T-helper 9 cell (primary cell): ENCODE results near the gene AP5B1.

Experiments used
- DNase-seq: peaks from one replicate; pipeline ENCODE4 v3.0.0-alpha.2; 2020

Gene AP5B1

GRCh38 chr11:65801153-65801987 is 20.6 kb upstream of the AP5B1 start:
- no peak for DNase-seq

- DNase-seq = no peak
Measured at GRCh38 chr11:65798882-65799281, 18.1 kb upstream of the AP5B1 start.

- no peak for DNase-seq
Measured at GRCh38 chr11:65797711-65798110, 16.9 kb upstream of the AP5B1 start.

GRCh38 chr11:65796726-65797601 is 16.2 kb upstream of the AP5B1 start:
- no peak for DNase-seq

DNA sequence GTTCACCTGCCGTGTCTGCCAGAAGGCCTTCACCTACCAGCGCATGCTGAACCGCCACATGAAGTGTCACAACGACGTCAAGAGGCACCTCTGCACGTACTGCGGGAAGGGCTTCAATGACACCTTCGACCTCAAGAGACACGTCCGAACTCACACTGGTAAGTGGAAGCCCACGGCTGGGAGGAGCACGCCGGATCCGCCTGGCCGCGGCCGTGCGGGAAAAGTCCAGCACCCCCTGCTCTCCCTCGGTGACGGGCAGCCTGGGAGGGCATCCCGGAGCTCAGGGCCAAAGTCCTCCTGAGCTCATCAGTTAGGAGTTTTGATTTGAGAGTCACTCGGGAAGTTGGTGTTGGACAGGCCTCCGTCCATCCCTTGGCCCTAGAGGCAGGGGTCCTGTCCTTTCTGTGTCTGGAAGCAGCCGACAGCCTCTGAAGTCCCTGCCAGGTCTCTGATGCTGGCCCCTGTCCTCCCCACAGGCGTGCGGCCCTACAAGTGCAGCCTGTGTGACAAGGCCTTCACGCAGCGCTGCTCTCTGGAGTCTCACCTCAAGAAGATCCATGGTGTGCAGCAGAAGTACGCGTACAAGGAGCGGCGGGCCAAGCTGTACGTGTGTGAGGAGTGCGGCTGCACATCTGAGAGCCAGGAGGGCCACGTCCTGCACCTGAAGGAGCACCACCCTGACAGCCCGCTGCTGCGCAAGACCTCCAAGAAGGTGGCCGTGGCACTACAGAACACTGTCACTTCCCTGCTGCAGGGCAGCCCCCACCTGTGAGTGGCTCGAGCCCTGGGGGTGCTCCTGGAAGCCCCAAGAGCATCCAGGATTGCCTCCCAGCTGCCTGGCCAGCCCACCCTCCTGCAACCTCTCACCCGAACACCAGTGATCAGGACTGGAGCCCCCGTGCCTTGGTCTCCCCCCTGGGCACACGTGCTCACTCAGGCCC is 14.1 kb upstream of the AP5B1 start:
- no peak for DNase-seq

DNA sequence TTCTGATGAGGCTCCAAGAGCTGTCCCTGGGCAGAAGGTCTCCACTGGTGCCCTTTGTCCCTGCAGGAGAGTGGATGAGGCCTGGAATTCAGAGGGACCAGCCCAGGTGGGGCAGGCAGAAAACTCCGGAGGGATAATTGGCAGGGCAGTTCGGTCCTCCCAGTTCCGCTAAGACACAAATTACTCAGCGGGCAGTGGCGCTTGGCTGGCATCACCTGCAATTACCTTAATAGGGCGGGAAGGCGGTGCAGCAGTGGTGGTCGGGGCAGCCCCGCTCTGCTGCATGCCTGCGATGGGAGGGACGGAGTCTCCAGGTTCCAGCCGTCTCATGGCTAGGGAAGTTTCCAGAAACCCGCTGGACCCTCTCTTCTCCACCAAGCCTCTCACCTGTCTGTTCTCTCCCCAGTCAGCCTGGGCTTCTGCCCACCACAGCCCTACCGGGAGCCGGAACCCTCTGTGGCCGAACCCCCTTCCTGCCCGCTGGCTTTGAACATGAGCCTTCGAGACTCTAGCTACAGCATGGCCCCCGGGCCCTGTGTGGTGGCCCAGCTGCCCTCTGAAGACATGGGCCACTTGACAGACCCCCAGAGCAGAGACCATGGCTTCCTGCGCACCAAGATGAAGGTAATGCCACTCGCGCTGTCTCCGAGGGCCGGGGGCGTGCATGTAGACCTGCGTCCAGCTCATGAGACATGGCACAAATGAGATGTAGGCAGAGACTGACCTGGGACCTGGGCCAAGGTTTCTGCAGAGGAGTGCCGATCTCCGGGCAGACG is 13.0 kb upstream of the AP5B1 start:
- DNase-seq = no peak

- DNase-seq = no peak
Measured at GRCh38 chr11:65793144-65793581, 12.4 kb upstream of the AP5B1 start.

DNA sequence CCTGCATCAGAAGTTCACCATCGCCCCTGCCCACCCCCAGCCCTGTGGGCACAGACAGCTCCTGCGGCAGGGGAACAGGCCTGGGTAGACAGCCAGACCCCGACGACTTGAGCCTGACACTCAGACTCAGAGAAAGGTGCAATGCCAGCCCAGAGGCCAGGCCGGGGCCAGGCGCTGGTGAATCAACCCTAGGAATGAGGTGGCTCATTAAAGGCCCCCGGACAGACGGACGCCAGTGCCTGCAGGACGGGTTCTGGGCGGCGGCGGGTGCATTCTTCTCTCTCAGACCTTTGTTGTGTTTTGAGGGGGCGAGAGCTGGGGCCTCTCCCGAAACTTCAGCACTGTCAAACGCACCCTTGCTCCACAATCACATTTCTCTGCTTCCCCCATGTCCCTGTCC is 11.7 kb upstream of the AP5B1 start:
- DNase-seq = no peak

- no peak for DNase-seq
Measured at GRCh38 chr11:65791719-65792213, 11.0 kb upstream of the AP5B1 start.

DNA sequence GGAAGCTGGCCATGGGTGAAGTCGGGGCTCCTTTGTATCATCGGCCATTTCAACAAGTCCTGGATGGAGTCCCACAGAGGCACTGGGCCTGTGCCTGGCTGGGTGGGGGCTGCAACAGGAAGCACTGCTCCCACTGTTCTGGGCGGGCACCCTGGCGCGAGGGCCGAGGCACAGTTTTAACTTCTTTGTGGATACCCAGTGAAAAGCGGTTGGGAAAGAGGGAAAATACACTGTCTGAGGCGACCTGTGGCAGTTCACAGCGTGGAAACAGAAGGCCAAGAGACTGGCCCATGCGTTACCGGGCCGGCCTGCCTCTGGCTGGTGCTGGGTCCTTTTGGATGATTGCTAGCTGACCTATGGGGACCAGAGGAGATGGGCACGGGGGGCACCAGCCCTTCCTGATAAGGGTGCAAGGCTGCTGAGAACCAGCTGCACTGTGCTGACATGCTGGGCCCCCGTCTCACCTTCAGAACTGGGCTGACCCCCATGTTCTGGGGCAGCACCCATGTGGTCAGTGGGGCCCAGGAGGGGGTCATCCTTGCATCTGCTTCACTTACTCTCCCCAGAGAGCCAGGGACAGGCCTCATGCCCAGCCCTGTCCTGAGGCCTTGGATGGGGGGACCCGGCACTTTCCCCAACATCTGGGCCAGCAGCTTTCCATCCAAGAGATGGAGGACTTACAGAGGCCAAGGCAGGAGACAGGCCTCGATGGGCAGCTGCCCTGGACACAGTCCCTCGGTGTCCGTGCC is 10.3 kb upstream of the AP5B1 start:
- DNase-seq = no peak

- DNase-seq = no peak
Measured at GRCh38 chr11:65790104-65790901, 9.5 kb upstream of the AP5B1 start.

DNA sequence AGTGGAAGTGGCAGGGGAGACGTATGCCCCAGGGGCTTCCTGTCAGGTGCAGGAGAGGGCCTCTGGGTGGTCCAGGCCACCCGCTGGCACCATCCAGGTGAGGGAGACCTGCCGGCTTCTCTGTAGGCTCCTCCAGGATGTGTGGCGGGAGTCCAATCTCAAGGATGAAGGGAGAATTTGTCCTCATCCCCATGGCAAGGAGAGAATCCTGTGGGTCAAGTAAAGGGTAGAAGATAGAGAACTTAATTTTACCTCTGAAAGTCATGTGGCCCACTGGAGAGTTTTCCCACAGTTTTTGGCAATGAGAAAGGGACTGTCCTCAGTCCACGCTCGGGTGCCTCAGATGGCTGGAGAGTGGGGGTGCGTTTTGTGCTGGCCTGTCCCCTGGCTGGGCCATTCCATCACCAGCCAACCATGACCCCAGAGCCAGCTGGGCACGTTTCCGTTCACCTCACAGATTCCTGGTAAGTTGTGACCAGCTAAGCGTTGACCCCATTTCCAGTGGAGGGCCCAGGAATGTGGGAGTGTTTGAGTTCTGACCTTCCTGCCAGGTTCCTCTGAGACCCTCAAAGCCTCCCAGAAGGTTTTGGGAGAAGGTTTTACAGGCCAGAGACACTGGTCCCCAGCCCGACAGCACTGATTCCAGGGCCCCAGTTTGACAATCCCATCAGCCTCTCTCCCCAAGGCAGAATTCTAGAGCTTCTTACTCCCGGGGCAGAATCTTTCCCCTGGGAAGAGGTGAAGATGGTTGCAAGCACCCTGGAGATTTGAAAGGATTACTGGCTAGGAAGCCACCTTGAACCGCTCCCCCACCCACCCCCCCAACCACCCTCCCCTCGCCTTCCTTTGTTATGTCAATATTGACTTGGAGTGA is 8.7 kb upstream of the AP5B1 start:
- DNase-seq = no peak

DNA sequence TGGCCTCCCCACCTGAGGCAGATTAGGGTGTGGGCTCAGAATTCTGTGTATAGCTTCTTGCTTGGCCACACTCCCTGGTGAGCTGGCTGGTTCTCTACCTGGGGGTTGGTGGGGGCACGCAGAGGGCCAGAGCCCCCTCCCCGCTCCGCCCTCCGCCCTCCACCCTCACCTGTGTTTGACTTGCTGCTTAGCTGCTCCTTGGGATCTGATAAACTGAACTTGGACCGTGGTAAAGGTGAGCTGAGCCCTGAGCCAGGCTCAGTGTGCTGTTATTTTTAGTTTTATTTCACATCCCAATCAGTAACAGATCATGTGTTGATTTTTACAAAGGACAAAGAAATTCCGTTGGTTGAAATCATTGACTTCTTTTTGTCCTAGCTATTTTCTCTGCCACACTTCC is 8.0 kb upstream of the AP5B1 start:
- DNase-seq = no peak

DNA sequence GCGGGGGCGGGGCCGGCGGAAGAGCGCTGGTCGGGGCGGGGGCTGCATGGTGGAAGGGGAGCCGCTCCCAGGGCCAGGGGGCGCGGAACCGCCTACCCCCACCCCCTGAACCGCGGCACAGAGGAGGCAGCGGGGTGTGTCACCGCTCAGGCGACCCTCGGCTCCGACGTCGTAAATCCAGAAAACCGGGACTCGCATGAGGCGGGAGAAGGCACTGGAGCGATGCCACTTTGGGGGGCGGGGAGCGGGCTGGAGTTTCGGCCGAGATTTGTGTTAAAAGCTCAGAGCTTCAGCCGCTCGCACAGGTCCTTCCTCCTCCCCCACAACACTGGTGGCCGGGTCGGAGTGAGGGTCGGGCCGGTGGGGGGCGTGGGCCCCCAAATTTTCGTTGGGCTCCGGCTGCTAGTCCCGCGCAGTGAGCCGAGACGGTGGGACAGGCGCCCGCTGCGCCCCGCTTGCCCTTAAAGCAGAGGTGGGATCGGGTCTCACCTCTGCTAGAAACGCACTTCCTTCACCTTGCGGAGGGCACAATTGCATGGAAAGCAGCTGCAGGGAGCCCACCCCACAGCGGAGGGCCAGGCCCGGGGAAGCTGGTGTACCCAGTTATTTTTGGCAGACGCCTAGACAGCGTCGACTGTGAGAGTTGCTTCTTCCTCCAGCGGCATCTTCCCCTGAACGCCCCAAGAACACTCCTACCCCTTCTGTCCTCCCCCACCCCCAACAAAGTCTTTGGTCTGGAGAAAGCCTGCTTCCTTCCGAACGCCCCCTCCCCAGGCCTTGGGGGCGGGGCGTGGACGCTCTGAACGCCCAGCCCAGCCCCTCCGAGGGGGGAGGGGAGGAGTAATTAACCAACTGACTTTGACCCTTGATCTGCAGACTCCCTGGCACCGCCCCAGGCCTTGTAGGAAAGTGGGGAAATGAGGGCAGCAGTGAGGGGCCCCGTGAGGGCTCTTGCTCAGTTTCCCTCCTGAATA is 7.2 kb upstream of the AP5B1 start:
- no peak for DNase-seq

DNA sequence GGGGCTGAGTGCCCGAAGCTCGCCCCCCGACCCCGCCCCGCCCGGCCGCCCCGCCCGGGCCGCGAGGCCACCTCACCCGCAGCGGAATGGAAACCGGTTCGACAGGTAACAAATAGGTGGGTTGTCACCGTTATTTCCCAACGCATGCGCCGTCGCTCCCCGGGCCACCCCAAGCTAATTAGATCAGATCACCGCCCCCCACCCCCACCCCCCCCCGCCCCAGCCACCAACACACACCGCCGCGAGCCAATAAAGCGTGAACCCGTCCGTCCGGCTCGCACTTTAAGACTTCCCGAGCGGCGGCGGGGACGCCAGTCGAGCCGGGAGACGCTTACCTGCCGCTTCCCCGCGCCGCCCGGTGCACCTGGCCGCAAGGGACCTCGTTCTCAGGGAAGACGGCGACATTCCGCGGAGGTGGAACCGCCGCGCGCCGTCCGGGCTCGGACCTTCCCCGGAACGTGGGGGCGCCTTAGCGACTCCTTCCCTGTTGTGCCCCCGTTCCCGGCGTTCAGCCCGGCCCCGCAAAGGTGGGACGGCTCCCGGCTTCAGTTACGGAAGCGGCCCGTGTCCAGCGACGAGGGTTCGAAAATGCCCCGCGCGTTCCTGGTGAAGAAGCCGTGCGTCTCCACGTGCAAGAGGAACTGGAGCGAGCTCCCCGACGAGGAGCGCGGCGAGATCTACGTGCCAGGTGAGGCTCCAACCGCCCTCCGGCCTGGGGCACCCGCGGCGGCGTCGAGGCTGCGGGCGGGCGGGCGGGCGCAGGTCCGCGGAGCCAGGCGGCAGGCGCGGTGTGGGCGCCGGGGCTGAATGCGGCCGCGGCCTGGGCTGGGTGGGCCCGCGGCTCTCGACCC is 6.2 kb upstream of the AP5B1 start, which contains the start of gene OVOL1:
Gene OVOL1 (plus strand): TSS at position 278 of the 851 bp plus-strand sequence. CDS start 311 bp downstream, at position 589.
- peak; percentile 14 for DNase-seq

DNA sequence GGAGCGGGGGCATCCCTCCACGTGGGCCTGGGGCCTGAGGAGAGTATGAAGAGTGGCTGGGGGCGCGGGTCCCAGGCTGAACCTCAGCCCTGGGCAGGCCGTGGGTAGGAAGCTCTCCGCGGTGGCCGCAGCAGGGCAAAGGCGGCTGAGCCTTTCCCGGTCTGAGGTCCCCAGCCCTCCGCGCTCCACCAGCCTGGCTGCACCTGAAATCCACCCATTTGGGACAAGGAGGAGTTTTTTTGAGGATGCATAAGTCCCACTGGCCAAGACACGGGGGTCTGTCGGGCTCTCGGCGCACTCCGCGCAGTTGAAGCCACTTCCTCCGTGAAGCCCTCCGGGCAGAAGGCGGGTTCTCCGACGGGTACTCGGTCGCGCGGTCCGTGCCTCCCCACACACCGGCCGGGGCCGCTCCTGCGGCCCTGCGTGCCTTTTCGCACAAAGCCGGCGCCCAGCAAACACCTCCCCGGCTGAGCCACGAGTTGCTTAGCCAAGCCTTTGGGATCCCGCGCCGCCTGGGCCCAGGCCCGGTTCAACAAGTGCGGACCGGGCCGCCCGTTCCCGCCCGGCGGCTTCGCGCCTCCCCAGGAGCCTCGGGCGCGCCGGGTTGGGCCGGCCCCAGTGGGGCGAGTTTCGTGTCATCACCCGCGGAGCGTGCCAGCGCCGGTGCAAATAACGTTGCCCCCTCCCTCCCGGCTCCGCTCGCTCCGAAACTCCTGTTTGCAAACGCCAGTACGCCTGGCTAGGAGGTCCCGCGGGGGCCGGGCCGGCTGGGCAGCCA is 5.4 kb upstream of the AP5B1 start:
- no peak for DNase-seq
